GM21619 (cell line): ENCODE data around the gene A3GALT2.
A peak's percentile ranks its signal among the peaks of the same experiment; 100 is the strongest.
"Not testable (repeated sequence)": the region's sequence is repeated elsewhere in the genome, so short reads cannot be mapped to it uniquely, and the experiment has no call there.

Experiments used
- ATAC-seq: cut with Tn5 transposase; IDR thresholded peaks from one replicate; pipeline ENCODE4 v1.9.1; 2021; ENCODE audit not compliant: unreplicated experiment

The A3GALT2 gene

DNA sequence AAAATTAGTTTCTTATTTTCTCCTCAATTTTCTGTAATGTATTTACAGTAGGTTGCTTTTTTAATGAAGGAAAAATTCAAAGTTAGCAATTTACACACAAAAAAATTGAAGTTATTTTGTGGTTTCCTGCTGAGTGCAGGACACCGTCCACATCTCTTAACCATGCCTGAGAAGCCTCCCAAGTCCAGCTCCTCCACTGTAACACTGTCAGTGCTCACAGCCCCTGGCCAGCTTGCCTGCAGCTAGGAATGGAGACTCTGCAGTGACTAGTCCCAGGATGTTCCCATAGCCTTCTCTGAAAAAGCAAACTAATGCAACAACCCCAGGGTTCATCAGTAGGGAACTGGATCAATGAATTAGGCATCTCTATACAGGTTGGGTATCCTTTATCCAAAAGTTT is 3.5 kb downstream of the A3GALT2 start:
- no peak for ATAC-seq

DNA sequence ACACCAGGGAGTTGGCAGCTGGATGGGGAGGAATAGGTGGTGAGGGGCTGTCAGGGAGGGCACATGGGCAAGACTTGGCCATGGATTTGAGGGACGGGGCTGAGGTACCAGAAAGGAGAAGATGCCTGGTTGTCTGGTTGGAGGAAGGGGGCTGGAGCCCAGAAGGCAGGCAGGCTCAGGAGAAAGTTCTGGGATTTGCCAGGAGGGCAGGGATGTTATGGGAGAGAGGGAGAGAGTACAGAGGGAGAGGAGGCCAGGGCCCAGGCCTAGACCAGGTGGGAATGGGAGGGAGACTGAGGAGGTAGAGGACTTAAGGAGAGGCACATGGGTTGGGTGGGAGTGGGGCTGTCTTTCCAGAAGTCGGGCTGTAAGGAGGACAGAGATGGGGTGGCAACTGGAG is 4.3 kb downstream of the A3GALT2 start:
- ATAC-seq: no peak

DNA sequence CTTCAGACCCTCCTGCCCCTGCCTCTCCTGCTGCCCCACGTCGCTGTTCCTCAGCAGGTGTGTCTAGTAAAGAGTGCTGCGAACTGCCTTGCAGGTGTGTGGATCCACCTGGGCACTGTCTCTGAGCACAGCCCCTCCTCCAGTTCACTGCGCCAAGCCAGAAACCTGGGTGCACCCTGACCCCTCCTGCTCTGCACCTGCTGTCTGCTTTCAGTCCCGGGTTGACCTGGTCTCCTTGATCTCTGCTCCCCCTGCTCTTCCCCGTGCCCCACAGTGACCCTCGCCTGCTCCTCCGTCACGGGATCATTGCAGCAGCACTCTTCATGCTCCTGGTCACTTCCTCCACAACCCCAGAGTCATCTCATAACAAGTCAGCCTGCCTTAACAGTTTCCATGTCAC is 6.5 kb downstream of the A3GALT2 start:
- no peak for ATAC-seq

DNA sequence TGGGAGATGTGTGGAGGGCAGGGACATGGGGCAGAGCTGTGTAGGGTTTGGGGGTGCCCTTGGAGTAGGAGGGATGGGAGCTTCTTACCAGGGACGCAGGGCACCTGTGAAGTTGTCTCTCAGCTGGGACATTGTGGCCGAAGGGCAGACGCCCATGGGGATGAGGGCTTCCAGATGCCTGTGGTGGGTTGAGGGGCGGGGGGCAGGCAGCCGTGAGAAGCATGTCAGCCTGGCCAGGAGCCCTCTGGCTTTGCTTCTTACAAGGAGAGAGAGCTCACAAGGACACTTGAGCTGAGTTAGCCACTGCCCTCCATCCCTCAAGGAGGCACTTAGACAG is 8.5 kb downstream of the A3GALT2 start:
- ATAC-seq: no peak

DNA sequence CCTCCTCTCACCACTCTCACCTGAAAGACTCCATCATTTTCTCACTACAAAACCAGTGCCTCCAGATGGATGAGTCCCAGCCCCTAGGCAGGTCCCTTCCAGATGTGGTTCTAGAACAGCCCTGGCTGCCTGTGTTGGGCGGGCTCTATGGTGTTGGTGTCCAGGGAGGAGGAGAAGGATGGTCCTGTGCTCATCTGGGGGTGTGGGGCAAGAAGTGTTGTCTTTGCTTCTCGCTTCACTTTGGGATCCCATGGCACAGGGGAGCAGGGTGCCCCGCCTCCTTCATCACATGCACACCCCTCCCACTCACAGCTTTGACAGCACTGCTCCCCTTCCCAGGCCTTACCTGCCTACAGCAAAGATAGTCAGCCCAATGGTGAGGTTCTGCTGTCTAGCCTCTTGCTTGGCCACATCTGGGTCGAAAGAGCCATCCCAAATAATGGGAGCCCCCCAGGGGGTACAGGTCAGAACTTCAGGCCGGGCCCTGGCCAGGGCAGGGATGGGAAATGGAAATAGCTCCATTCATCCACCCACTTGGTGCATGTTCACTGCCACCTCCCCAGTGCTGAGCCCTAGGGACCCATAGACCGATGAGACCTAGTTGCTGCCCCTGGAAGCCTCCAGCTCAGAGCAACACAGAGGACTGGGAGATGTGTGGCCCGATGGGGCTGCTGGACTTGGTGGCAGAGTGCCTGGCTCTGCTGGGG is 9.0 kb downstream of the A3GALT2 start:
- ATAC-seq: no peak

DNA sequence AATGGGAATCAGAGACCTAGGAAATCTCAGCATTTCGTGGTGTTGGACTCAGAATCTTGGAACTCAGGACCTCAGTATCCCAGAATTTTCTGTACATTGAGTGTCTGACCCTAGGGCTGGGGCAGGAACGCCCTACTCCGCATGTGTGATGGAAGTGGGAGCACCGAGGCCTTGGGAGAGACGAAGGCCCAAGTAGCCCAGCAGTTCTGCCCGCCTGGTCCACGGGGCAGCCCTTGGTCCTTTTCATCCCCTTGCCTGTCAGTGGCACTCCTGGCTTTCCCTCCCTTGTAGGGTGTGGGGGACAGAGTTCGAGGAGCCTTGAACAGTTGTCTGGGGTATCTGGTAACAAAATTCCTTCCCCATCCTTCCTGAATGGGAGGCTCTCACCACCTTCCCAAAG is 10.2 kb downstream of the A3GALT2 start:
- no peak for ATAC-seq

DNA sequence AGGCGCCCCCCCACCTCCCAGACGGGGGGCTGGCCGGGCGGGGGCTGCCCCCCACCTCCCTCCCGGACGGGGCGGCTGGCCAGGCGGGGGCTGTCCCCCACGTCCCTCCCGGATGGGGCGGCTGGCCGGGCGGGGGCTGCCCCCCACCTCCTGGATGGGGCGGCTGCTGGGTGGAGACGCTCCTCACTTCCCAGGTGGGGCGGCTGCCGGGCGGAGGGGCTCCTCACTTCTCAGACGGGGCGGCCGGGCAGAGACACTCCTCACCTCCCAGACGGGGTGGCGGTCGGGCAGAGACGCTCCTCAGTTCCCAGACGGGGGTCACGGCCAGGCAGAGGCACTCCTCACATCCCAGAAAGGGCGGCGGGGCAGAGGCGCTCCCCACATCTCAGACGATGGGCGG is 11.5 kb downstream of the A3GALT2 start:
- not testable (repeated sequence) for ATAC-seq

DNA sequence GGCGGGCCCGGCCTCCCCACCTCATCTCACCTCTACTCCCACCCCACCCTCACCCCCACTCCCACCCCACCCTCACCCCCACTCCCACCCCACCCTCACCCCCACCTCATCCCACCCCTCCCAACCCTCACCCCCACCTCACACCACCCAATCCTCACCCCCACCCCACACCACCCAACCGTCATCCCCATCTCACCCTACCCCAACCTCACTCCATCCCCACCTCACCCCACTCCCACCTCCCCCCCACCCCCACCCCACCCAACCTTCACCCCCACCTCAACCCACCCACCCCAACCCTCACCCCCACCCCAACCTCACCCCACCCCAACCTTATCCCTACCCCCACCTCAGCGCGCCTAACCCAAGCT is 13.4 kb downstream of the A3GALT2 start:
- ATAC-seq: no peak

DNA sequence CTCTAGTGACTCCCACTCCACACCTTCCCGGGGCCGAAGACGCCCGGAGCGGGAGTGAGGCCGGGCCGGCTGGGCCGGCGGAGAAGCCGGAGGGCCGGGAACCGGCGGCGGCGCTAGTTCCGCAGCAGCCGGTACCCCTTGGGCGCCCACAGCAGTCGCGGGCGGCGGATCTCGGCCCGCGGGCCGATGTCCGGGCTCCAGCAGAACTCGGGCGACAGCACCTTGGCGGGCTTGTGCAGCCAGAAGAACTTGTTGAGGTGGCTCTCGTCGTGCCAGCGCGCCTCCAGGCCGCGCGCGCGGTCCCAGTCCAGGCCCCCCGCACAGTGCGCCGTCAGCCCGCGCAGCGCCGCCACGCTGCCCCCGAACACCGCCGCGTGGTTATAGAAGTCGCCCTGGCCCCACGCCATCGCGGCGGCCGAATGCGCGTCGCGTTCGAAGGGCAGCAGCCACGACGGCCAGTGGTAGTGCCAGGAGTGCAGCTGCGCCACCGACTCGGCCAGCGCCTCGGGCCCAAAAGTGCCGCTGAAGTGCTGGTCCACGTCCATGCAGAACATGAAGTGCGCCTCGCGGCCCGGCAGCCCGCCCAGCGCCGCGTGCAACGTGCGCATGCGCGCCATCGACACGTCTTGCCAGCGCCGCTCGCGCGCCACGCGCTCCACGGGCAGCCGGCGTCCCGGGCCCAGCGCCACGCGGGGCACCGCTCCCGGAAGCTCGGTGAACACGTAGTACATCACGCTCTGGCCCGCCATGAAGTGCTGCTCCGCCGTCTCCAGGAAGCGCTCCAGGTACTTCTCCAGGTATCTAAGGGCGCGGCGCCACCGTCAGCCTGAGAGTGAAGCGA is 14.0 kb downstream of the A3GALT2 start:
- ATAC-seq: no peak

DNA sequence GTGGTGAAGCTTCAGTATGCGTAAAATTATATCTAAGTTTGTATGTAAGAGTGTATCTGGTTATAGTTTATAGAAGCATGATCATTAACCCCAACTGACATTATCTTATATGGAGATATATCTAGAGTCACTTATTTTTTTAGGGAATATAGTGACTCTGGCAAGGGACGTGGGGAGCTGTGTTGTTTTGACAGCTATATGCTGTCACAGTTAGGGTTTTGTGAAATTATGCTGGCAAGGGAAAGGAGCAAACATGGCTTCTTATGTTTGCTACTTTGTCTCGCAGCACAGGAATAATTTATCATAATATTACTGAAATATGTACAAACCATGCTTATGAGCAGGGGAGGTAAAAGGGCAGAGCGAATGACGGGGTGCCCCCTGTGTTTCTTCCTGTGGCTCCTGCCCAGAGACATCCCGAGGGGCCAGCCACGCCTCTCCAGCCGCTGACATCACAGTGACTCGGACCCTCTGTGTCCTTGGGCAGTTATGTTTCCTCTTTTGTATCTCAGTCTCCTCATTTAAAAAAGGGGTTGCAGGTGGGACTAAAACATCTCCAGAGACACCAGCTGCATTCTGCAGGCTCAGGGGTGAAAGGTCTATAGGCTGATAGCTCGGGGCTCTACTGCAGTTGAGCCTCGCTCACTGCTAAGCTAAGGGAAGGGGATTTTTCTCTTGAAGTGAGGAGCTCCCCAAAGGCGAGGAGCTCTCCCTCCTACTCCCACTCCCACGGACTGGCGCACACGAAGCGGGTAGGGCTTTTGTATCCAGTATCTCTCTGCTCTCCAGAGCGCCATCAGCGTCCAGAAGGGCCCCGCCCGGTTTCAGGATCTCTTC is 14.9 kb downstream of the A3GALT2 start:
- ATAC-seq: no peak

DNA sequence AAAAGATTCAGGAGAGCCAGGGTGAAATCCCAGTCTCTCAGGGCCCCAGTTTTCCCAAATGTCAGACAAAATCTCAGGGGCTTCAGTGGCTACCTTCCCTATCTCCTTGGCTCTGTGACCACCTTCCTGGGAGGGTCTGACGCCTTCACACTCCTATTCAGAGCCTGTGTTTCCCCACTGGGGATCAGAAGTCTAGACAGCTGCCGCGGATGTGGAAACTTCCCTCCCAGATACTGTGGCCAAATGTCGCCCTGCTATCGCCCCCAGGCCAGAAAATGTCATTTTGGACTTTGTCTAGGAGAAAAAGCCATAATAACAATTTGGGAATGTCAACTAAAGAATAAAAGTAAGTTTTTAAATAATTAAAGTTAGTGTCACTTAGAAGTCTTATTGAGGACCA is 15.9 kb downstream of the A3GALT2 start:
- no peak for ATAC-seq

DNA sequence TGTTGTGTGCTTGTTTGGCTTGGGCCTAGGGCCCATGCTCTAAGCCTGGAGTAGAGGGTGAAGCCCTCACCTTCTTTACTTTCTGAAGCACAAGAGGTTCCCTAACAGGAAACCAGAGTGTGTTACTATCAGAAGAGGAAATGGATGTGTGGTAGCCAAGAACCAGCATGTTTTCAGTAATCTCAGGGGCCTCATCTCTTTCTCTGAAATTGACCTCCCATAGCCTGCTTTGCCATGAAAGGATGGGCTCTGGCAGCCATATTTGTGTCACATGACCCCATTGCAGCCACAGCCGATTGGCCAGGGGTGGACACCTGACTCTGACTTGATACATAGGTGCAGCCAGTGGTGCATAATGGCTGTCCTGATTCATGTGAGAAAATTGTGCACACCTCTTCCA is 18.6 kb downstream of the A3GALT2 start:
- no peak for ATAC-seq

DNA sequence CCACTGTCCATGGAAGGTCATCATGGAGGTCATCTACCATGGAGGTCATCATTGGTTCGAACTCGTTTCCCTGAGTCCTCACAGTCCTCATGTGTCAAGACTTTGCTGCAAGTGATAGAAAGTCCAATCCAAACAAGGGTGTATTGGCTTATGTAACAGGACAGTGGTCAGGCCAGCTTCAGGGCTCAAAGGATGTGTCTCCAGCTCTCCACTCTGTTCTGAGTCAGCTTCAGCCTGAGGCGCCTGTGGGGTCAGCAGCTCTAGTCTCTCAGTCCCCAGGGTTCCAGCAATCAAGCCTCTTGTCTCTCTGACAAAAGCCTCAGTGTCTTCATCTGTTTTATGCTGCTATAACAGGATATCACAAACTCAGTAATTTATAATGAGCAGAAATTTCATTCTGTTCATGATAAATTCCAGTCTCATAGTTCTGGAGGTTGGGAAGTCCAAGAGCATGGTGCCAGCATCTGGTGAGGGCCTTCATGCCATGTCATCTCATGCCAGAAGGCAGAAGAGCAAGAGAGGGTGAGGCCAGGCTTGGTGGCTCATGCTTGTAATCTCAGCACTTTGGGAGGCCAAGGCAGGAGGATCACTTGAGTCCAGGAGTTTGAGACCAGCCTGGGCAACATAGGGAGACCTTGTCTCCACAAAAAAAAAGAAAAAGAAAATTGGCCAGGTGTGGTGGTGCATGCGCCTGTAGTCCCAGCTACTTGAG is 19.5 kb downstream of the A3GALT2 start:
- ATAC-seq: no peak

DNA sequence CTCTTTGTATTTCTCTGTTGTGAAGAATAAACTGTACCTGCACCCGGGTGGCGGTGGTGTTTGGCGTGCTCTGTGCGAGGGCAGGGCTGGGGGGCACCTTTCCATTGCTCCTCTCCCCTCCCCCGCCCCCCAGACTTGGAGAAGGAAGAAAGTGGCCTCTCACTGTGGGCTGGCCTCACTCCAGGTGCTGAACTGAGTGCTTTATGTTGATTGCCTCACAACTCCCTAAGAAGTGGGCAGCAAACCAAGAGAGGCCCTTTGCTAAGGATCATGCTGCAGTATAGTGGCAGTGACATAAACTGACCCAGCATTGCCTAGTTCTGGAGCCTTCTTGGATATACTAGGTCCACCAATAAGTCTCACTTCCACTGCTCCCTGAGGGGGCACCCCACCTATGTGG is 20.2 kb downstream of the A3GALT2 start:
- no peak for ATAC-seq

DNA sequence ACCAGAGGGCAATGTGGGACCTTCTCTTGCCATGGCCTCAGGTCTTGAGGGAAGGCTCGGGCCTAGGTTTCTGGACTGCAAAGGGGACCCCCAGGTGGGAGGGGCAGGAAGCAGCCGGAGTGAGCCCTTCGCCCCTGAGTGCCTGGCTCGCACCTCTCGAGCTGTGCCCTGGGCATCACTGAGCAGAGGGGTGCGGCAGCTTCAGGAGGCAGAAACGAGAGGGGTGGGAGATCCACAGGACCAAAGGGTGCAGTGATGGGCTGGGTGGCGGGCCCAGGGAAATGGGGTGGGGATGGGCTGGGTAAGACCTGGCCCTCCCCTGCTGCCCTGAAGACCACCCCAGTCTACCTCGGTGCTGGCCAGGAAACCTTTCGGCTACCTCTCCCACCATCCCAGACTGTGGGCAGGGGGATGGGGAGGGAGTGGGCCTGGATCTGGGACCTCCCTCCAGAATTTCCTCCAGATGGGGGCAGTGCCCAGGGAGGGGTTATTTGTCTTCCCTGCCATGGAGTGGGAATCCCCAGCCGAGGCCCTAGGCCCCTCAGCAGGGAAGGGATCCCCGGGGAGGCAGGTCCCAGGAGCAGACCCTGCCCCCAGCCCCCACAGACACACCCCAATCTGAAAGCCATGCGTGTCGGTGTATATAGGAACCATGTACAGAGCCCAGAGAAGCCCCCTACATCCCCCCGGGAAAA is 21.3 kb downstream of the A3GALT2 start:
- no peak for ATAC-seq

DNA sequence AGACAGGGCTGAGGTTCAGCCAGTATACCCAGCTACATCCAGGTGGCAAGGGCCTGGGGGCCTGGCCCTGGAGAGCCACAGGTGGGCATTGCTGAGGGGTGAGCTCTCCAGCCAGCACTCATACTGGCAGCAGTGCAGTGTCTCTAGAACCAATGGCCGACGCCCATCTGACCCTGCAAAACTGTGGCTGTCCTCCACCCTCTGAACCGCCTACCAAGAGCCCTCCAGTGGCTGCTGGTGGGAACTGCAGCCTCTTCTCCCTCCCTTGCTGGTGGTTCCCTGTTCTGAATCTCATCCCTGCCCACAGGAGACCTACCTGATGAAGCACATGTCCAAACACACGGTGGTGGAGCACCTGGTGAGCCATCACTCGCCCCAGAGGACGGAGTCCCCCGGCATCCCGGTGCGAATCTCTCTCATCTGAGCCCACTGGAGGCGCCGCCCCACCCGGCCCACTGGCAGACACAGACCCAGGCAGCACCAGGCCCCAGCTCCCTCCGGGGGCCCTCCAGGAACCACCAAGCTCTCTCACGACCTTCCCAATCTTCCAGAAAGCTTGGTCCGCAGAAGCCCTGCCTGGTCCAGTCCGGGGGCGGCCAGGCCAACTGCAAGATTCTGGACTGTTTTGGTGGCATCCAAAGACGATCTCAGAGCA is 22.1 kb downstream of the A3GALT2 start:
- peak; percentile 55 for ATAC-seq

DNA sequence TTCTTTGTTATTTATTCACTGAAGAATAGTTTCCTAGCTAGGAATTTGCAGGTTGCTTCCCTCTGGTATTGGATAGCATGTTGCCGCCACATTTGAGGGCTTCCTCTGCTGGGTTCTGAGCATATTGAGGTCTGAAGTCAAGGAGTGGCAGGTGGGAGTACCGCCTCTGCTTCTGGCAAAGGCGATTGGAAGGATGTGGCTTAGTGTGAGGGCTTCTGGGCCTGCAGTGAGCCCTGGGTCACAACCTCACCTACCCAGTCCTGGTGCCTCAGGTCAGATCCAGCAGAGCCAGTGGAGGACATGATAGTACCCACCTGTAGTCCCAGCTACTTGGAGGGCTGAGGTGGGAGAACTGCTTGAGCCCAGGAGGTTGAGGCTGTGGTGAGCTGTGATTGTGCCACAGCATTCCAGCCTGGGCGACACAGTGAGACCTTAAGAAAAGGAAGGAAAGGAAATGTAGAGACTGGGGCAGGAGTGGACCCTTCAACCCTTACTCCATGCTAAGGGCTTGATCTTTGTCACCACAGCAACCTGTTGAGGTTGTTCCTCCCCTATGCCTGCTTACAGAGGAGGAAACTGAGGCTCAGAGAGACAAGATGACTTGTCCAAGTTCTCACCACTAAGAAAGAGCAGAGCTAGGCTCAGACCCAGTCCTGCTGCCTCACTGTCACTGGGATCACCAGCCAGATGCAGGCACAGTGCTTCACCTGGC is 22.8 kb downstream of the A3GALT2 start:
- ATAC-seq: no peak

DNA sequence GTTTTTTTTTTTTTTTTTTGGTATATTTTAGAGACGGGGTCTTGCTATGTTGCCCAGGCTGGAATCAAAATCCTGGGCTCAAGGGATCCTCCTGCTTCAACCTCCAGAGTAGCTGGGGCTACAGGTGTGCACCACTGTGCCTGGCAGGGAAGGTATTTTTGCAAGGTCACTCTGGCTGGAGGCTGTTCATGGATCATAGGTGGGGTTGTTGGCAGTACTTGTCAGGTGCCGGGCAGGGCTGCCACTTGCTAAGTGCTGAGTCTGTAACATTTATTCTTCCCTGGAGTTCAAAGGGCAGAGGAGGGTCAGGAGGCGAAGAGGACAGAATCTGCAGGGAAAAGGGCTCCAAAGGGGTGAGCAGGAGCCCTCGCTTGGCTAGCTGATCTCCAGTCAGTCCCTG is 24.1 kb downstream of the A3GALT2 start:
- no peak for ATAC-seq

DNA sequence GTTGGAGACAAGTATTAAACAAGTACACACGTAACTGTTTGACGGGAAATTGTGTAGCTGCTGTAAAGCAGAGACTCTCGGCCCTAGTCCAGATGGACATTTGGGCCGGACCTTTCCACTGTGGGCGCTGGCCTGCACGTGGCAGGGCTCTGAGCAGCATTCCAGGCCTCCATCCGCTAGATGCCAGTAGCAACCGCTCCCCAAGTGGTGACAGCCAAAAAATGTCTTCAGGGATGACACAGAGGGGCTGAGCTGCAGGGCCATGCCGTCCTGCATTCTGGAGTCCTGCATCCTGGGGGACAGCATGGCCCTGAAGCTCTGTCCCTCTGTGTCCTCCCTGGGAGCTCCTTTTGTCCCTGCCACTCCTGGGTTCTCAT is 24.8 kb downstream of the A3GALT2 start:
- ATAC-seq: no peak
